Sciatic nerve (tissue), 2 donors: Measurements from ENCODE around the gene ADAT3. TPM values are rescaled to one million over a fixed set of nuclear protein-coding genes. Genes with fewer than 3 reads are reported as not detected.

ENCODE experiments used
- ATAC-seq: fragments of 200-7000 bp; cut with Tn5 transposase; one replicate; pipeline ENCODE4 v1.9.1; 2020; ENCODE audit warnings: mild to moderate bottlenecking, moderate library complexity
- DNase-seq: peaks from one replicate; pipeline ENCODE4 v3.0.0-alpha.2; 2020; ENCODE audit warnings: low spot score
- intact Hi-C: fragments of 100-400 bp; cut with DNase I; formaldehyde crosslinking; loops from one replicate; pipeline ENCODE4 v1.14.2; 2022
- total RNA-seq: library from RNA; stranded (reverse); fragmentation: NEBNext Ultra II Directional; extraction: Animal tissue kit (Norgen Biotek cat#: 25700); gene quantifications from one replicate; pipeline ENCODE4 v1.2.1, GENCODE V29; 2021
- donor health status: DM: no; HTN: no; CAD: no.
- donor health status: DM: no; HTN: no; CAD: no.

The ADAT3 gene
- total RNA-seq, 1 donor from 2014 or later = 4.3 TPM

- intact Hi-C loops = no loop called here
These were observed 24.0 kb downstream of the ADAT3 start for GRCh38 chr19:1929021-1929742.

GRCh38 chr19:1931445-1931844 is 26.2 kb downstream of the ADAT3 start:
- intact Hi-C loops = no loop called here
- DNase-seq = no peak
- ATAC-seq = no peak

More at GRCh38 chr19:1929021-1929742, 24.0 kb downstream of the ADAT3 start:
- DNase-seq (peak; percentile 86), ATAC-seq (peak; percentile 94)

- intact Hi-C loops = no loop called here
- ATAC-seq (no peak), DNase-seq (no peak)
These were observed 27.2 kb downstream of the ADAT3 start for GRCh38 chr19:1932395-1932794.

GRCh38 chr19:1933244-1933643 is 28.0 kb downstream of the ADAT3 start:
- DNase-seq = no peak
- intact Hi-C loops = no loop called here
- ATAC-seq = no peak

- ATAC-seq (no peak), DNase-seq (no peak)
- intact Hi-C loops = loop anchor here (2.0 kb wide), 1 partner anchor 15 kb away; no protein-coding TSS in a partner anchor
These were observed 28.7 kb downstream of the ADAT3 start for GRCh38 chr19:1933942-1934341.

GRCh38 chr19:1935484-1936208 is 30.4 kb downstream of the ADAT3 start:
- DNase-seq (no peak), ATAC-seq (no peak)
- intact Hi-C loops = loop anchor here (2.0 kb wide), 1 partner anchor 17 kb away; no protein-coding TSS in a partner anchor

GRCh38 chr19:1936430-1936829 is 31.2 kb downstream of the ADAT3 start:
- intact Hi-C loops = no loop called here
- ATAC-seq (no peak), DNase-seq (no peak)

- ATAC-seq (no peak), DNase-seq (no peak)
- intact Hi-C loops = no loop called here
These were observed 31.9 kb downstream of the ADAT3 start for GRCh38 chr19:1936916-1937610.

- intact Hi-C loops = no loop called here
- DNase-seq = no peak
- ATAC-seq = no peak
These were observed 32.9 kb downstream of the ADAT3 start for GRCh38 chr19:1938071-1938470.

- ATAC-seq = peak; percentile 2
- intact Hi-C loops = no loop called here
These were observed 36.2 kb downstream of the ADAT3 start, which contains the start of gene CSNK1G2 for GRCh38 chr19:1941146-1942077. CSNK1G2 (plus strand) TSS chr19:1941172; CDS start chr19:1969773, 28,601 bp downstream.

GRCh38 chr19:1942078-1942933 is 37.1 kb downstream of the ADAT3 start:
- ATAC-seq = peak; percentile 55
- peak; percentile 84 for DNase-seq
- intact Hi-C loops = no loop called here

More at GRCh38 chr19:1941146-1942077, 36.2 kb downstream of the ADAT3 start, which contains the start of gene CSNK1G2:
- no peak for DNase-seq

- intact Hi-C loops = no loop called here
- no peak for DNase-seq
- ATAC-seq = no peak
These were observed 37.8 kb downstream of the ADAT3 start for GRCh38 chr19:1942934-1943555.

- no peak for DNase-seq
- intact Hi-C loops = no loop called here
- no peak for ATAC-seq
These were observed 38.5 kb downstream of the ADAT3 start for GRCh38 chr19:1943661-1944087.

- ATAC-seq = no peak
- intact Hi-C loops = no loop called here
- DNase-seq = no peak
These were observed 39.1 kb downstream of the ADAT3 start for GRCh38 chr19:1944088-1944915.

GRCh38 chr19:1944916-1945561 is 39.8 kb downstream of the ADAT3 start:
- intact Hi-C loops = no loop called here
- DNase-seq = no peak
- no peak for ATAC-seq

GRCh38 chr19:1945899-1946298 is 40.7 kb downstream of the ADAT3 start:
- intact Hi-C loops = no loop called here
- DNase-seq = no peak

More at GRCh38 chr19:1945899-1946298, 40.7 kb downstream of the ADAT3 start:
- ATAC-seq = no peak
